Epithelial cell of esophagus (primary cell): ENCODE measurements around the gene TIGD3.
A peak's percentile ranks its signal among the peaks of the same experiment; 100 is the strongest.

Experiments used
- DNase-seq: peaks from one replicate; pipeline ENCODE4 v3.0.0; 2010; ENCODE audit warnings: low read depth
- H3K4me3 ChIP-seq: 2 replicates; pipeline ENCODE4 v1.5.1; 2011; ENCODE audit warnings: mild to moderate bottlenecking, low read length, control low read depth
- CTCF ChIP-seq: IDR thresholded peaks from 2 replicates; pipeline ENCODE4 v1.5.1; 2011; ENCODE audit warnings: low read depth, mild to moderate bottlenecking, low read length, control low read depth, inconsistent platforms; ENCODE audit not compliant: insufficient read depth; ENCODE audit errors: missing control alignments

Gene TIGD3

GRCh38 chr11:65354265-65355012, at the start of gene TIGD3:
Gene TIGD3, plus strand, starts transcription at chr11:65354751. Its CDS starts 1,058 bp downstream, at chr11:65355809.
- no peak for TF ChIP-seq CTCF

GRCh38 chr11:65305501-65306268, 48.9 kb upstream of the TIGD3 start:
- DNase-seq: peak; percentile 60
- no peak overlapping the region for H3K4me3 ChIP-seq
- TF ChIP-seq CTCF: no peak

More at GRCh38 chr11:65354265-65355012, at the start of gene TIGD3:
- peak within 1 kb of the TSS; percentile 55 for H3K4me3 ChIP-seq
- peak; percentile 96 for DNase-seq

GRCh38 chr11:65307298-65308229, 47.0 kb upstream of the TIGD3 start:
- DNase-seq: no peak
- TF ChIP-seq CTCF: no peak
- no peak overlapping the region for H3K4me3 ChIP-seq

GRCh38 chr11:65308281-65308891, 46.2 kb upstream of the TIGD3 start:
- TF ChIP-seq CTCF: no peak
- no peak for DNase-seq
- H3K4me3 ChIP-seq: no peak overlapping the region

- no peak for DNase-seq
- no peak for TF ChIP-seq CTCF
- no peak overlapping the region for H3K4me3 ChIP-seq
These were observed 45.5 kb upstream of the TIGD3 start for GRCh38 chr11:65309006-65309405.

- H3K4me3 ChIP-seq: no peak overlapping the region
- DNase-seq: no peak
- no peak for TF ChIP-seq CTCF
These were observed 44.3 kb upstream of the TIGD3 start for GRCh38 chr11:65310215-65310614.
